ENCODE results near the gene PPP4R1.

GRCh38 chr18:9539938-9540337 is 74.4 kb downstream of the PPP4R1 start:
- TF ChIP-seq CTCF (IDR thresholded peaks at IDR 0.05) (no peak), POLR2A (IDR thresholded peaks at IDR 0.05) (no peak)
